Loucy (cell line): ENCODE results near the gene PRKN.

ENCODE experiments used
- H2AFZ ChIP-seq: fragments of 200-600 bp; sonication (generic); 2 replicates; pipeline ENCODE4 v1.6.0; 2016; ENCODE audit warnings: antibody characterized with exemption, mild to moderate bottlenecking, low read length, moderate library complexity
- H3F3A ChIP-seq: fragments of 200-600 bp; 2 replicates; pipeline ENCODE4 v1.6.0; 2016; ENCODE audit warnings: antibody characterized with exemption, low read depth, mild to moderate bottlenecking
- H3K27me3 ChIP-seq: fragments of 200-600 bp; sonication (generic); 2 replicates; pipeline ENCODE4 v1.6.1; 2014; ENCODE audit warnings: low read length, mild to moderate bottlenecking; ENCODE audit not compliant: insufficient read depth, poor library complexity, severe bottlenecking
- H3K36me3 ChIP-seq: fragments of 200-600 bp; sonication (generic); 2 replicates; pipeline ENCODE4 v1.6.1; 2016; ENCODE audit warnings: low read length; ENCODE audit not compliant: insufficient read depth
- H3K4me1 ChIP-seq: fragments of 200-600 bp; sonication (generic); 2 replicates; pipeline ENCODE4 v1.5.1; 2014; ENCODE audit warnings: low read length, mild to moderate bottlenecking; ENCODE audit not compliant: insufficient read depth, poor library complexity, severe bottlenecking
- H3K4me2 ChIP-seq: fragments of 200-600 bp; sonication (generic); 2 replicates; pipeline ENCODE4 v1.6.0; 2014; ENCODE audit warnings: antibody characterized with exemption, low read length, low read depth, mild to moderate bottlenecking; ENCODE audit not compliant: poor library complexity, severe bottlenecking
- H3K4me3 ChIP-seq: fragments of 200-600 bp; sonication (generic); 2 replicates; pipeline ENCODE4 v1.5.1; 2014; ENCODE audit warnings: low read length, mild to moderate bottlenecking, mixed read lengths; ENCODE audit not compliant: poor library complexity, severe bottlenecking
- H3K79me2 ChIP-seq: fragments of 200-600 bp; sonication (generic); 2 replicates; pipeline ENCODE4 v1.6.1; 2014; ENCODE audit warnings: low read length; ENCODE audit not compliant: insufficient read depth
- H3K9ac ChIP-seq: fragments of 200-600 bp; sonication (generic); 2 replicates; pipeline ENCODE4 v1.6.0; 2014; ENCODE audit warnings: mild to moderate bottlenecking, low read depth, low read length, moderate library complexity; ENCODE audit not compliant: poor library complexity, severe bottlenecking
- H3K9me2 ChIP-seq: fragments of 200-600 bp; sonication (generic); replicated peaks from 2 replicates; pipeline ENCODE4 v1.6.1; 2016; ENCODE audit warnings: low read depth, low read length, mixed read lengths
- H3K9me3 ChIP-seq: fragments of 200-600 bp; sonication (generic); 2 replicates; pipeline ENCODE4 v1.6.1; 2014; ENCODE audit warnings: mild to moderate bottlenecking, antibody characterized with exemption, low read length, low read depth; ENCODE audit not compliant: insufficient read depth
- H4K20me1 ChIP-seq: fragments of 200-600 bp; sonication (generic); 2 replicates; pipeline ENCODE4 v1.6.0; 2014; ENCODE audit warnings: antibody characterized with exemption, low read length, mild to moderate bottlenecking; ENCODE audit not compliant: insufficient read depth, poor library complexity, severe bottlenecking
- EZH2phosphoT487 ChIP-seq: fragments of 200-600 bp; IDR thresholded peaks from 2 replicates; pipeline ENCODE4 v1.6.1; 2018; ENCODE audit warnings: antibody characterized with exemption, mild to moderate bottlenecking, moderate library complexity, borderline replicate concordance
- TF ChIP-seq, protein P1 (sequence below): fragments of 200-600 bp; sonication (generic); conservative IDR thresholded peaks from 2 replicates; pipeline ENCODE4 v1.5.1; 2014; ENCODE audit warnings: mild to moderate bottlenecking, antibody characterized with exemption, low read length

The PRKN gene

DNA sequence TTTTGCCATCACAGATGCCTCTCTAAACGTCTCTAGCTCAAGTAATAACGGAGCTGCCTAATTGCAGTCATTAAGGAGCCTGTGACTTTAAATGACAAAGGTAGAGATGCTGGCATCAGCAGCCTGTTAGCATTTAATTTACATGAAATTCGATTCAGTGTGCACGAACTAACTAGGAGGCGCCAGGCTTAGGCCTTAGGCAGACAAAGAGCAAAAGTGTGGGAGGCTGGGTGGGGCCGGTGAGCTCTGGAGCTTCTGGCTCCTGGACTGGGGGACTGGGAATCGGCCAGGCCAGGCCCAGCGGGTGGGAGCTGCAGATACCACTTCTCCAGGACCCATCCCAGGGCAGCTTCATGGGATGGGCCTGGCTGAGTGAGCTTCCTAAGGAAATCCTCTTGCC lies 1283.7 kb downstream of the PRKN start:
- Histone ChIP-seq H3K4me1 (no peaks in the 10 kb centered on the region), H3K9ac (no peak overlapping the region), H3K4me3 (no peak overlapping the region), H3K9me3 (no peaks in the 10 kb centered on the region; the same call in 1 of the 2 replicates), H4K20me1 (no peaks in the 10 kb centered on the region), H3K27me3 (no peaks in the 10 kb centered on the region), H3K36me3 (no peaks in the 10 kb centered on the region), H3K9me2 (no peaks in the 10 kb centered on the region), H3K79me2 (no peaks in the 10 kb centered on the region), H2AFZ (no peak overlapping the region), H3F3A (no peaks in the 10 kb centered on the region), H3K4me2 (no peak overlapping the region)
- TF ChIP-seq, protein P1, sequence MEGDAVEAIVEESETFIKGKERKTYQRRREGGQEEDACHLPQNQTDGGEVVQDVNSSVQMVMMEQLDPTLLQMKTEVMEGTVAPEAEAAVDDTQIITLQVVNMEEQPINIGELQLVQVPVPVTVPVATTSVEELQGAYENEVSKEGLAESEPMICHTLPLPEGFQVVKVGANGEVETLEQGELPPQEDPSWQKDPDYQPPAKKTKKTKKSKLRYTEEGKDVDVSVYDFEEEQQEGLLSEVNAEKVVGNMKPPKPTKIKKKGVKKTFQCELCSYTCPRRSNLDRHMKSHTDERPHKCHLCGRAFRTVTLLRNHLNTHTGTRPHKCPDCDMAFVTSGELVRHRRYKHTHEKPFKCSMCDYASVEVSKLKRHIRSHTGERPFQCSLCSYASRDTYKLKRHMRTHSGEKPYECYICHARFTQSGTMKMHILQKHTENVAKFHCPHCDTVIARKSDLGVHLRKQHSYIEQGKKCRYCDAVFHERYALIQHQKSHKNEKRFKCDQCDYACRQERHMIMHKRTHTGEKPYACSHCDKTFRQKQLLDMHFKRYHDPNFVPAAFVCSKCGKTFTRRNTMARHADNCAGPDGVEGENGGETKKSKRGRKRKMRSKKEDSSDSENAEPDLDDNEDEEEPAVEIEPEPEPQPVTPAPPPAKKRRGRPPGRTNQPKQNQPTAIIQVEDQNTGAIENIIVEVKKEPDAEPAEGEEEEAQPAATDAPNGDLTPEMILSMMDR, result no peak
- TF ChIP-seq EZH2phosphoT487, result no peak

DNA sequence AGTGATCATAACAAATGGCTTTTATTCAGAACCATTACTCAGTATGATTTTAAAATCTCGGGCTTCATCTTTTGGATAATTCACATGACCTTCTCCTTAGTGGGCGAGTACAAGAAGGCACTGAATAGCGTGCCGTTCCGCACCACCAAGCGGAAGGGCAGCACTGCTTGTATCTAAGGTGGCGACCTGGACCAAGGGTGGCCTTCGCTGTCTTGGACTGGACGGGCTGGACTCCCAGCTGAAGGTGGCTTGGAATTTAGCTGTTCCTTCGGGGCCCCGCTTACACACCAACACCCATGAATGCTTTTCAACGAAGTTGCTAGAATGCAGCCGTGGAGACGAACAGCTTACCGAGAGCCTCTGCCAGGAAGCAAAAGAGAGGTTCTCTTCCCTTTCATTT lies 1285.1 kb downstream of the PRKN start:
- no peaks in the 10 kb centered on the region for H3K4me1 ChIP-seq
- H2AFZ ChIP-seq, result no peak overlapping the region
- no peaks in the 10 kb centered on the region for H3F3A ChIP-seq
- TF ChIP-seq EZH2phosphoT487, result no peak
- TF ChIP-seq, protein P1, result no peak
- H3K4me3 ChIP-seq, result no peak overlapping the region
- H3K9ac ChIP-seq, result no peak overlapping the region
- H4K20me1 ChIP-seq, result no peaks in the 10 kb centered on the region
- no peaks in the 10 kb centered on the region for H3K36me3 ChIP-seq
- no peaks in the 10 kb centered on the region for H3K9me2 ChIP-seq
- no peak overlapping the region for H3K4me2 ChIP-seq
- H3K79me2 ChIP-seq, result no peaks in the 10 kb centered on the region
- H3K27me3 ChIP-seq, result no peaks in the 10 kb centered on the region
- no peaks in the 10 kb centered on the region; the same call in 1 of the 2 replicates for H3K9me3 ChIP-seq

DNA sequence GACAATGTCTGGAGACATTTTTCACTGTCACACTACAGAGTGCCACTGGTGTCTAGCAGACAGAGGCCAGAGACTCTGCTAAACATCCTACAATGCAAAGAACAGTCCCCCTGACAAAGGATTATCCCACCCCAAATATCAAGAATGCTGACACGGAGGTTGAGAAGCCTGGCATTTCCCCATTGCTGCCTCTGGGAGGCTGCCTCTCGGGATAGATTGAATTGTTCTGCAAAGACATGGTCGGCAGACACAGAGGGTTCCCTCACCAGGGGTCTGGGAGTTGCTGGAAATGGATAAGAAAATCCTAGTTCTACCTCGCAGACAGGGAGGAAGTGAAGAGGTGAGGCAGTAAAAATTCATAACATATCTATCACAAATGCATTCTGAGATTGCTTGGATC lies 1287.3 kb downstream of the PRKN start:
- Histone ChIP-seq H3K9me3 (no peaks in the 10 kb centered on the region; the same call in 1 of the 2 replicates), H3K36me3 (no peaks in the 10 kb centered on the region), H3K79me2 (no peaks in the 10 kb centered on the region), H3K9ac (no peak overlapping the region), H3K4me3 (no peak overlapping the region), H3K4me2 (no peak overlapping the region), H3F3A (no peaks in the 10 kb centered on the region), H3K9me2 (no peaks in the 10 kb centered on the region), H3K4me1 (no peaks in the 10 kb centered on the region), H4K20me1 (no peaks in the 10 kb centered on the region), H3K27me3 (no peaks in the 10 kb centered on the region), H2AFZ (no peak overlapping the region)
- TF ChIP-seq, protein P1, result no peak
- no peak for TF ChIP-seq EZH2phosphoT487
